HepG2 (cell line): ENCODE results near the gene TRIM72. TPM values are rescaled to one million over a fixed set of nuclear protein-coding genes. Genes with fewer than 3 reads are reported as not detected.

Experiments
- CCAR2 ChIP-seq: fragments of 200-400 bp; formaldehyde crosslinking; optimal IDR thresholded peaks from 2 replicates; pipeline ENCODE3; 2018; ENCODE audit warnings: low read depth, mild to moderate bottlenecking, low read length, moderate library complexity
- FOXC1 ChIP-seq: sonication (generic); formaldehyde crosslinking; IDR thresholded peaks from 2 replicates; pipeline ENCODE4 v1.8.0; 2022; ENCODE audit warnings: mild to moderate bottlenecking, missing genetic modification reagents, borderline replicate concordance
- FOXJ3 ChIP-seq: sonication (generic); formaldehyde crosslinking; IDR thresholded peaks from 2 replicates; pipeline ENCODE4 v1.4.0; 2020; ENCODE audit warnings: missing genetic modification reagents, mild to moderate bottlenecking, borderline replicate concordance
- GTF3A ChIP-seq: sonication (generic); formaldehyde crosslinking; conservative IDR thresholded peaks from 2 replicates; pipeline ENCODE4 v1.4.0; 2020; ENCODE audit warnings: mild to moderate bottlenecking, missing genetic modification reagents
- TERF1 ChIP-seq: sonication (generic); formaldehyde crosslinking; IDR thresholded peaks from 2 replicates; pipeline ENCODE4 v1.8.0; 2022; ENCODE audit warnings: mild to moderate bottlenecking, missing genetic modification reagents, moderate library complexity
- ZBTB25 ChIP-seq: IDR thresholded peaks from 2 replicates; pipeline ENCODE4 v1.6.1; 2018; ENCODE audit warnings: missing genetic modification reagents
- ZFYVE20 ChIP-seq: sonication (generic); formaldehyde crosslinking; IDR thresholded peaks from 2 replicates; pipeline ENCODE4 v1.8.0; 2023; ENCODE audit warnings: low read depth, mild to moderate bottlenecking, moderate library complexity, missing genetic modification reagents, borderline replicate concordance
- ZKSCAN8 ChIP-seq: IDR thresholded peaks from 2 replicates; pipeline ENCODE4 v1.6.1; 2016; ENCODE audit warnings: borderline replicate concordance, missing genetic modification reagents, missing compliant biosample characterization
- ZNF318 ChIP-seq: sonication (generic); formaldehyde crosslinking; IDR thresholded peaks from 2 replicates; pipeline ENCODE4 v1.4.0; 2020; ENCODE audit warnings: mild to moderate bottlenecking, missing genetic modification reagents
- ZNF337 ChIP-seq: sonication (generic); formaldehyde crosslinking; IDR thresholded peaks from 2 replicates; pipeline ENCODE4 v1.5.1; 2020; ENCODE audit warnings: missing genetic modification reagents, low read depth, mild to moderate bottlenecking, borderline replicate concordance
- ZNF552 ChIP-seq: sonication (generic); formaldehyde crosslinking; IDR thresholded peaks from 2 replicates; pipeline ENCODE4 v1.9.0; 2022; ENCODE audit warnings: missing genetic modification reagents, mild to moderate bottlenecking, borderline replicate concordance
- ZNF609 ChIP-seq: sonication (generic); formaldehyde crosslinking; IDR thresholded peaks from 2 replicates; pipeline ENCODE4 v1.4.0; 2020; ENCODE audit warnings: mild to moderate bottlenecking, missing genetic modification reagents, borderline replicate concordance
- polyA plus RNA-seq, 8 experiments: library from polyadenylated mRNA; depleted of rRNA in 3 of 8; stranded (reverse) in 7 of 8; unstranded in 1 of 8; fragments of >200 nt; fragmentation: Illumina TruSeq in 4 of 8; extraction: Trizol in 4 of 8; gene quantifications; 2 replicates each; pipeline versions ENCODE4 v1.2.1 to v1.2.3, GENCODE V29; 2011 to 2016; ENCODE audit warnings: low read depth in 4 of 8, missing spikeins in 1 of 8, mixed read lengths in 1 of 8; ENCODE audit not compliant: insufficient read depth in 1 of 8
- total RNA-seq, 5 experiments: library from RNA; depleted of rRNA; stranded (reverse); fragments of >200 nt; fragmentation: Illumina TruSeq; extraction: Trizol; gene quantifications; 2 replicates each; pipeline ENCODE4 v1.2.3, GENCODE V29; 2016; ENCODE audit warnings: low read depth in 1 of 5

The TRIM72 gene
- total and polyA plus RNA-seq, 2 of the 13 experiments (the other 11 are each of a cell fraction or from before 2014, with no cell fraction given): not detected

- TF ChIP-seq ZNF609: peak; percentile 42
- peak; percentile 11; the same call in 1 of the 2 replicates for TF ChIP-seq FOXJ3 (CRISPR knock-in tag)
- peak; percentile 79 for TF ChIP-seq ZKSCAN8 (CRISPR knock-in tag)
- TF ChIP-seq ZNF318 (CRISPR knock-in tag): no peak
- no peak for TF ChIP-seq ZNF337
- peak; percentile 26 for TF ChIP-seq CCAR2
- TF ChIP-seq FOXC1 (CRISPR knock-in tag): peak; percentile 95
- peak; percentile 43; the same call in 1 of the 2 replicates for TF ChIP-seq ZBTB25 (CRISPR knock-in tag)
- peak; percentile 82 for TF ChIP-seq GTF3A (CRISPR knock-in tag)
- TF ChIP-seq TERF1: peak; percentile 86; the same call in 1 of the 2 replicates
- TF ChIP-seq ZFYVE20: peak; percentile 75
- peak; percentile 37; the same call in 1 of the 2 replicates for TF ChIP-seq ZNF552 (CRISPR knock-in tag)
Observed at GRCh38 chr16:31179747-31180459, 34.0 kb upstream of the TRIM72 start, which contains the start of gene FUS (continued).
